Subcutaneous adipose tissue (tissue), 4 donors: Measurements from ENCODE around the gene FAM162B. TPM values are rescaled to one million over a fixed set of nuclear protein-coding genes. Genes with fewer than 3 reads are reported as not detected.

Experiments used
- CTCF ChIP-seq: fragments of 450-650 bp; IDR thresholded peaks from one replicate; pipeline ENCODE4 v1.5.1; 2016; ENCODE audit warnings: low read depth, mild to moderate bottlenecking, control low read depth, antibody characterized with exemption, moderate library complexity
- total RNA-seq, 4 donors: library from RNA; depleted of rRNA; stranded (reverse); fragments of >200 nt; gene quantifications; one replicate each; pipeline ENCODE4 v1.1.0, GENCODE V29; 2016

The FAM162B gene
- 10 to 100 TPM in 2 of 4 donors, 1 to 10 TPM in 2; 2.0 to 25.6 (median 12.2) TPM for total RNA-seq

- no peak for TF ChIP-seq CTCF
Observed at GRCh38 chr6:116764961-116765841, at the start of gene FAM162B. TSS of gene FAM162B (minus strand) at chr6:116765719. CDS start at chr6:116765576, 143 bp downstream.

- TF ChIP-seq CTCF: no peak
Observed at GRCh38 chr6:116812051-116812650, 46.6 kb upstream of the FAM162B start.

GRCh38 chr6:116801971-116802370 is 36.5 kb upstream of the FAM162B start:
- TF ChIP-seq CTCF: no peak

GRCh38 chr6:116799945-116800344 is 34.4 kb upstream of the FAM162B start:
- no peak for TF ChIP-seq CTCF

- TF ChIP-seq CTCF: no peak
Observed at GRCh38 chr6:116797585-116797984, 32.1 kb upstream of the FAM162B start.

GRCh38 chr6:116793224-116793623 is 27.7 kb upstream of the FAM162B start:
- no peak for TF ChIP-seq CTCF

GRCh38 chr6:116783852-116784251 is 18.3 kb upstream of the FAM162B start:
- no peak for TF ChIP-seq CTCF
